ENCODE measurements around the gene KHDC1L.
"Not testable (repeated sequence)": the region's sequence is repeated elsewhere in the genome, so short reads cannot be mapped to it uniquely, and the experiment has no call there.

Gene KHDC1L

GRCh38 chr6:73203098-73203497 lies 22.2 kb downstream of the KHDC1L start:
- DNase-seq: no peak

- DNase-seq: no peak
These were observed 24.6 kb downstream of the KHDC1L start for GRCh38 chr6:73200735-73201134.

DNA sequence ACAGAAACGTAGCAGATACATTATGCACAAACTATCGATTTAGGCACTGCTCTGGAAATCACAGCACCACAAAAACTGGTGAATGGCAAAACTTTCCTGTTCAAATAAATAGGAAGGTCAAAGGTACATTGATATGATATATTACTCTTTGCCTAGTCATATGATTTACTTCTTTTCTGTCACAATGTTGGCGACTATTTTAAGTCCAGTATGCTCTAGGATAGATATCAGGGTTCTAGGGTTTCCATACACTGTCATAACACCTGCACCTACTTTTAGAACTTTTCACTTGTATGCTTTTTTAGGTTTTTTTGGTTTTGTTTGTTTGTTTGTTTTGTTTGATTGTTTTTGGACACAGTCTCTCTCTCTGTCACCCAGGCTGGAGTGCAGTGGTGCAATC lies 25.0 kb downstream of the KHDC1L start:
- DNase-seq: no peak

- DNase-seq: no peak
These were observed 30.6 kb downstream of the KHDC1L start for GRCh38 chr6:73194744-73195143.

- not testable (repeated sequence) for DNase-seq
These were observed 32.0 kb downstream of the KHDC1L start for GRCh38 chr6:73193302-73193701.

DNA sequence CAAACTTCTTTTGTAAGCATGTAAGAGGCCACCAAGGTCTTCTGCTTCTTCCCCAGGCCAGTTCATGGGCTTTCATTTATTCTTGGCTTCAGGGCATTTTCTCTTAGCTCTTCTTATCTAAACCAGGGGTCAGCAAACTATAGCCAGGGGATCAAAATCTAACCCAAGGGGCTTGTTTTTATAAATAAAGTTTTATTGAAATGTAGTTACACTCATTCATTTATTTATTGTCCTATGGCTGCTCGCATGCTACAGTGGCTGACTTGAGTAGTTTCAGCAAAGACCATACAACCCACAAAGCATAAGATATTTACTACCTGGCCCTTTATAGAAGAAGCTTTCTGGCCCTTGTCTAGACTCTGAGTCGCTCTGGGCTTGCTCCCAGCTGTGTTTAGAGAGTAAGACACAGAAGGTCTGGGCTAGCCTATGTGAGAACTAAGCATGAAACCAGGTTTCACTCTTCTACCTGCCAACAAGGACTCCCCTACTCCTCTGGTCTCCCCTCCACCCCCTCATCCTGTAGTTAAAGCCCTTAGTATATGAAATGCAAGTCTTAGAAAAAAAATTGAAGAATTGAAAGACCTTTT lies 43.2 kb downstream of the KHDC1L start:
- DNase-seq: no peak

GRCh38 chr6:73180763-73181619 lies 44.3 kb downstream of the KHDC1L start:
- DNase-seq: peak in 1 of 2 donors; percentile 11

- DNase-seq: no peak
These were observed 45.1 kb downstream of the KHDC1L start for GRCh38 chr6:73180076-73180738.

- no peak for DNase-seq
These were observed 47.9 kb downstream of the KHDC1L start for GRCh38 chr6:73177221-73177944.

DNA sequence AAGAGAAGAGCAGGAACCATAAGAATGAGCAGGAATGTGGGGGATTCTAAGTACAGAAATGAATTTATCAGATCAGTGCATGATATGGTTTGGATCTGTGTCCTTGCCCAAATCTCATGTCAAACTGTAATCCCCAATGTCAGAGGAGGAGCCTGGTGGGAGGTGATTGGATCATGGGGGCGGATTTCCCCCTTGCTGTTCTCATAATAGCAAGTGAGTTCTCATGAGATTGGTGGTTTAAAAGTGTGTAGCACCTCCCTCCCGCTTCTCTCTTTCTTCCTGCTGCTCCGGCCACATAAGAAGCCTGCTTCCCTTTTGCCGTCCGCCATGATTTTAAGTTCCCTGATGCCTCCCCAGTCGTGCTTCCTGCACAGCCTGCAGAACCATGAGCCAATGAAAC lies 49.2 kb downstream of the KHDC1L start:
- no peak for DNase-seq

DNA sequence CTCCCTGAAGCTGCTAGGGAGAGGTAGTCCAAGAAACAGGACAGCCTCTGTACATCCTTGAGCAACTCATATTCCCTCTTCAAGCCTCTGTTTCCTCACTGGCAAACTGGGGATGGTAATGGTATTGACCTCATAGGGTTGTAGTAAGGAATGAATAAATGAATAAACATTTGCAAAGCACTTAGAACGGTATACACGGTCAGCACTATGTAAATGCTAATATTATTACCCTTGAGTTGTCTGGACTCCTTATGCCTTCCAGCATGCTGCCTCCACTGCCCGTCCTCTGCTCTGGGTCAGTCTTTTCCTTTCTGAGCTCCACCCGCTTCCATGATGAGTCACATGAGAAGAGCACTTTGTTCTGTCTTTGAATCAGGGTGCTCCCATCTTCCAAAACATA lies 50.6 kb downstream of the KHDC1L start:
- no peak for DNase-seq

Measured in bone marrow (tissue), 2 donors.